HG03175 (cell line): ENCODE results near the gene VSIG8.

Experiments
- ATAC-seq: cut with Tn5 transposase; IDR thresholded peaks from one replicate; pipeline ENCODE4 v1.9.1; 2021; ENCODE audit warnings: mild to moderate bottlenecking, moderate library complexity; ENCODE audit not compliant: unreplicated experiment

Gene VSIG8

GRCh38 chr1:159884296-159884695 is 21.8 kb upstream of the VSIG8 start:
- ATAC-seq: no peak

GRCh38 chr1:159883134-159883533 is 20.7 kb upstream of the VSIG8 start:
- ATAC-seq: no peak

GRCh38 chr1:159882527-159882862 is 20.0 kb upstream of the VSIG8 start:
- no peak for ATAC-seq

GRCh38 chr1:159881622-159882526 is 19.4 kb upstream of the VSIG8 start:
- ATAC-seq: no peak

GRCh38 chr1:159880430-159880829 is 18.0 kb upstream of the VSIG8 start:
- ATAC-seq: no peak

- ATAC-seq: no peak
Observed at GRCh38 chr1:159879977-159880376, 17.5 kb upstream of the VSIG8 start.

GRCh38 chr1:159879136-159879535 is 16.7 kb upstream of the VSIG8 start:
- no peak for ATAC-seq

GRCh38 chr1:159877695-159878444 is 15.4 kb upstream of the VSIG8 start:
- no peak for ATAC-seq

GRCh38 chr1:159873530-159874143 is 11.2 kb upstream of the VSIG8 start:
- ATAC-seq: no peak

GRCh38 chr1:159872891-159873290 is 10.4 kb upstream of the VSIG8 start:
- ATAC-seq: no peak

- ATAC-seq: no peak
Observed at GRCh38 chr1:159870704-159871103, 8.2 kb upstream of the VSIG8 start.

GRCh38 chr1:159869607-159870006 is 7.2 kb upstream of the VSIG8 start:
- no peak for ATAC-seq

- ATAC-seq: no peak
Observed at GRCh38 chr1:159869173-159869572, 6.7 kb upstream of the VSIG8 start.

- ATAC-seq: no peak
Observed at GRCh38 chr1:159868766-159869165, 6.3 kb upstream of the VSIG8 start.

- no peak for ATAC-seq
Observed at GRCh38 chr1:159867664-159868026, 5.2 kb upstream of the VSIG8 start.

- no peak for ATAC-seq
Observed at GRCh38 chr1:159866905-159867663, 4.6 kb upstream of the VSIG8 start.

GRCh38 chr1:159866066-159866465 is 3.6 kb upstream of the VSIG8 start:
- ATAC-seq: no peak

GRCh38 chr1:159864262-159864661 is 1.8 kb upstream of the VSIG8 start:
- ATAC-seq: no peak

GRCh38 chr1:159862031-159862430 is 426 bp downstream of the VSIG8 start:
- ATAC-seq: no peak

GRCh38 chr1:159861218-159861617 is 1.2 kb downstream of the VSIG8 start:
- ATAC-seq: no peak

GRCh38 chr1:159860456-159860855 is 2.0 kb downstream of the VSIG8 start:
- ATAC-seq: no peak
